OCI-LY1 (cell line): ENCODE results near the gene TNFAIP3.

Experiments used
- EZH2 ChIP-seq: fragments of 200-600 bp; sonication (generic), shearing (Covaris generic); IDR thresholded peaks from 2 replicates; pipeline ENCODE4 v1.8.0; 2017; ENCODE audit warnings: borderline replicate concordance, mixed run types, mild to moderate bottlenecking, antibody characterized with exemption, low read length, moderate library complexity, mixed read lengths
- TF ChIP-seq, protein P1 (sequence below): fragments of 200-600 bp; sonication (generic), shearing (Covaris generic); IDR thresholded peaks from 2 replicates; pipeline ENCODE4 v1.5.1; 2017; ENCODE audit warnings: mild to moderate bottlenecking, antibody characterized with exemption, low read length, moderate library complexity, mixed read lengths

- TF ChIP-seq, protein P1, sequence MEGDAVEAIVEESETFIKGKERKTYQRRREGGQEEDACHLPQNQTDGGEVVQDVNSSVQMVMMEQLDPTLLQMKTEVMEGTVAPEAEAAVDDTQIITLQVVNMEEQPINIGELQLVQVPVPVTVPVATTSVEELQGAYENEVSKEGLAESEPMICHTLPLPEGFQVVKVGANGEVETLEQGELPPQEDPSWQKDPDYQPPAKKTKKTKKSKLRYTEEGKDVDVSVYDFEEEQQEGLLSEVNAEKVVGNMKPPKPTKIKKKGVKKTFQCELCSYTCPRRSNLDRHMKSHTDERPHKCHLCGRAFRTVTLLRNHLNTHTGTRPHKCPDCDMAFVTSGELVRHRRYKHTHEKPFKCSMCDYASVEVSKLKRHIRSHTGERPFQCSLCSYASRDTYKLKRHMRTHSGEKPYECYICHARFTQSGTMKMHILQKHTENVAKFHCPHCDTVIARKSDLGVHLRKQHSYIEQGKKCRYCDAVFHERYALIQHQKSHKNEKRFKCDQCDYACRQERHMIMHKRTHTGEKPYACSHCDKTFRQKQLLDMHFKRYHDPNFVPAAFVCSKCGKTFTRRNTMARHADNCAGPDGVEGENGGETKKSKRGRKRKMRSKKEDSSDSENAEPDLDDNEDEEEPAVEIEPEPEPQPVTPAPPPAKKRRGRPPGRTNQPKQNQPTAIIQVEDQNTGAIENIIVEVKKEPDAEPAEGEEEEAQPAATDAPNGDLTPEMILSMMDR, result no peak
- no peak for TF ChIP-seq EZH2
These were observed 5.3 kb upstream of the TNFAIP3 start for GRCh38 chr6:137861550-137862337.
